ENCODE measurements around the gene THTPA.
"Not testable (repeated sequence)": the region's sequence is repeated elsewhere in the genome, so short reads cannot be mapped to it uniquely, and the experiment has no call there.

THTPA gene

GRCh38 chr14:23569443-23570151, 13.5 kb downstream of the THTPA start:
- peak; percentile 61 for DNase-seq

- DNase-seq: no peak
Observed at GRCh38 chr14:23570806-23571483, 14.9 kb downstream of the THTPA start.

GRCh38 chr14:23571701-23572523, 15.8 kb downstream of the THTPA start:
- DNase-seq: no peak

- no peak for DNase-seq
Observed at GRCh38 chr14:23572524-23572828, 16.4 kb downstream of the THTPA start.

- no peak for DNase-seq
Observed at GRCh38 chr14:23572836-23573235, 16.8 kb downstream of the THTPA start.

GRCh38 chr14:23573384-23574015, 17.4 kb downstream of the THTPA start:
- peak; percentile 10 for DNase-seq

- DNase-seq: no peak
Observed at GRCh38 chr14:23577004-23577681, 21.1 kb downstream of the THTPA start.

GRCh38 chr14:23577710-23578392, 21.8 kb downstream of the THTPA start:
- DNase-seq: no peak

GRCh38 chr14:23578560-23579310, 22.7 kb downstream of the THTPA start, which contains the start of gene JPH4:
Gene JPH4 (minus strand): TSS chr14:23578790. CDS start chr14:23577453, 1,337 bp downstream.
- DNase-seq: no peak

GRCh38 chr14:23579311-23579630, 23.2 kb downstream of the THTPA start:
- no peak for DNase-seq

GRCh38 chr14:23579739-23580138, 23.7 kb downstream of the THTPA start:
- DNase-seq: no peak

GRCh38 chr14:23580152-23580926, 24.3 kb downstream of the THTPA start:
- no peak for DNase-seq

GRCh38 chr14:23580948-23581281, 24.8 kb downstream of the THTPA start:
- no peak for DNase-seq

- DNase-seq: no peak
Observed at GRCh38 chr14:23582906-23583760, 27.1 kb downstream of the THTPA start.

GRCh38 chr14:23583761-23584526, 27.9 kb downstream of the THTPA start:
- DNase-seq: not testable (repeated sequence)

- DNase-seq: not testable (repeated sequence)
Observed at GRCh38 chr14:23584527-23585203, 28.6 kb downstream of the THTPA start.

- peak; percentile 69 for DNase-seq
Observed at GRCh38 chr14:23588884-23589598, 33.0 kb downstream of the THTPA start.

GRCh38 chr14:23589606-23590005, 33.5 kb downstream of the THTPA start:
- no peak for DNase-seq

Data from DMS 273 treated with DMSO at 0.1 percent for 48 hours (cell line).